A673 (cell line): ENCODE data around the gene IL10RB.

Source experiments
- CTCF ChIP-seq: fragments of 300-800, 200-600 bp; sonication (generic); conservative IDR thresholded peaks from 2 replicates; pipeline ENCODE4 v1.5.1; 2017; ENCODE audit warnings: low read depth, mild to moderate bottlenecking, antibody characterized with exemption, low read length, moderate library complexity, mixed read lengths
- EZH2 ChIP-seq: fragments of 200-600 bp; sonication (generic); IDR thresholded peaks from 2 replicates; pipeline ENCODE4 v1.6.1; 2017; ENCODE audit warnings: borderline replicate concordance, low read depth, mild to moderate bottlenecking, mixed read lengths, antibody characterized with exemption, low read length; ENCODE audit not compliant: poor library complexity, severe bottlenecking

GRCh38 chr21:33264561-33264960 is 1.6 kb upstream of the IL10RB start:
- no peak for TF ChIP-seq CTCF
- TF ChIP-seq EZH2, result no peak
